ENCODE data around the gene CHPF2.

The CHPF2 gene

GRCh38 chr7:151206914-151207313 is 25.4 kb upstream of the CHPF2 start:
- no peak for DNase-seq (ENCODE audit: low read depth)

GRCh38 chr7:151207315-151207714 is 25.0 kb upstream of the CHPF2 start:
- no peak for DNase-seq (ENCODE audit: low read depth)

- DNase-seq (ENCODE audit: low read depth): no peak
These were observed 24.5 kb upstream of the CHPF2 start for GRCh38 chr7:151207804-151208203.

GRCh38 chr7:151208253-151208862 is 23.9 kb upstream of the CHPF2 start:
- DNase-seq (ENCODE audit: low read depth): no peak

- DNase-seq (ENCODE audit: low read depth): no peak
These were observed 22.7 kb upstream of the CHPF2 start for GRCh38 chr7:151209588-151209987.

GRCh38 chr7:151210087-151210854 is 22.0 kb upstream of the CHPF2 start, which contains the start of gene H2BK1:
H2BK1 (minus strand) TSS chr7:151210488; CDS start chr7:151210318, 170 bp downstream.
- DNase-seq (ENCODE audit: low read depth): no peak

- DNase-seq (ENCODE audit: low read depth): no peak
These were observed 21.0 kb upstream of the CHPF2 start for GRCh38 chr7:151211155-151211772.

GRCh38 chr7:151212626-151213025 is 19.7 kb upstream of the CHPF2 start:
- no peak for DNase-seq (ENCODE audit: low read depth)

- no peak for DNase-seq (ENCODE audit: low read depth)
These were observed 18.5 kb upstream of the CHPF2 start for GRCh38 chr7:151213826-151214225.

- no peak for DNase-seq (ENCODE audit: low read depth)
These were observed 16.9 kb upstream of the CHPF2 start for GRCh38 chr7:151215396-151215795.

- no peak for DNase-seq (ENCODE audit: low read depth)
These were observed 14.1 kb upstream of the CHPF2 start for GRCh38 chr7:151218170-151218569.

GRCh38 chr7:151223728-151224127 is 8.6 kb upstream of the CHPF2 start:
- DNase-seq (ENCODE audit: low read depth): no peak

GRCh38 chr7:151225948-151226510 is 6.3 kb upstream of the CHPF2 start:
- no peak for DNase-seq (ENCODE audit: low read depth)

GRCh38 chr7:151226560-151226874 is 5.8 kb upstream of the CHPF2 start:
- DNase-seq (ENCODE audit: low read depth): no peak

- peak; percentile 97 for DNase-seq (ENCODE audit: low read depth)
These were observed 5.2 kb upstream of the CHPF2 start, which contains the start of gene ABCF2 for GRCh38 chr7:151226875-151227782. ABCF2 (minus strand) TSS chr7:151227205; CDS start chr7:151226458, 747 bp downstream.

- DNase-seq (ENCODE audit: low read depth): no peak
These were observed 4.0 kb upstream of the CHPF2 start for GRCh38 chr7:151228024-151228866.

- DNase-seq (ENCODE audit: low read depth): no peak
These were observed 3.0 kb upstream of the CHPF2 start for GRCh38 chr7:151229249-151229648.

GRCh38 chr7:151231080-151231479 is 1.2 kb upstream of the CHPF2 start:
- no peak for DNase-seq (ENCODE audit: low read depth)

- peak; percentile 65 for DNase-seq (ENCODE audit: low read depth)
These were observed 826 bp downstream of the CHPF2 start for GRCh38 chr7:151232917-151233701.

GRCh38 chr7:151233804-151234203 is 1.5 kb downstream of the CHPF2 start:
- no peak for DNase-seq (ENCODE audit: low read depth)
